Hematopoietic multipotent progenitor cell treated with erythropoietin and hydrocortisone succinate and interleukin-3 and kit ligand, for 17 days (in vitro differentiated cells): ENCODE data around the gene EXD3.

Experiments
- DNase-seq: peaks from one replicate; pipeline ENCODE4 v3.0.0-alpha.2; 2015; ENCODE audit warnings: low spot score

Gene EXD3

DNA sequence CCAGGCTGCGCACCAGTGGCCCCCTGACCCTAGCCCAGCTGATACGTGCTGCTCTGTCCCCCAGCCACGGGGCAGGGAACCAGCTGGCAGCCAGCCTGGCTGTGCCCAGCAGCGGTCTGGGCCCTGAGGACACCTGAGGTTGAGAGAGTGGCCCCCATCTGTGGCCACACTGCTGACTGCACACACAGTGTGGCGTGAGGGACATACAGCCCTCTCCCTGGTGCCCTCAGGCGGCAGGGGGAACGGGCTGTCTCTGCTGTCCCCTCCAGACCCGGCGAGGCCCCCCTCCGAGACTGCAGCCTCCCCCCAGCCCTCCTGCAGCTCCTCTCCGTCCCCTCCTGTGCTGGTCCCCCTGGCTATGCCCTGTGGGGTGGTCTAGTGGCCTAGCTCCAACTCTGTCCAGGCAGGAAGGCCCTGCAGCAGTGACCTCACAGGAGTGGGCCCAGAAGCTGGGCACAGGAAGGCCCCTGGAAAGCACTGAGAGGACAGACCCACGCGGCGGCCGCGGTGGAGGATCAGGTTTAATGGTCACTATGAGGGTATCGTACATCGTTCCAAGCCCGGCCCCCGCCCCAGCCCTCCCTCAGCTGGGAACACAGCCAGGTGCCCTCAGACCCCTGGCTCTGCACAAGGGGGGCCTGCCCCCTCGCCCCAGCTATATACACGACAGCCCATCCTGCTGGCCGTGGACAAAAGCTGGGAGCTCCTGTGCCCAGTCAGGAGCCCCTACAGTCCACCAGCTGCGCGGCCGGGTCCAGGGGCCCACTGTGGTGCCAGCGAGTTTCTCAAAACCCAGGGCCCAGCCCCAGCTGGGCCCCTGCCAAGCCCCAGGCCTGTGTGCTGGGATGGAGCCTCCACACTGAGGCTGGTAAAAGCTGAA is 25.0 kb upstream of the EXD3 start:
- no peak for DNase-seq

DNA sequence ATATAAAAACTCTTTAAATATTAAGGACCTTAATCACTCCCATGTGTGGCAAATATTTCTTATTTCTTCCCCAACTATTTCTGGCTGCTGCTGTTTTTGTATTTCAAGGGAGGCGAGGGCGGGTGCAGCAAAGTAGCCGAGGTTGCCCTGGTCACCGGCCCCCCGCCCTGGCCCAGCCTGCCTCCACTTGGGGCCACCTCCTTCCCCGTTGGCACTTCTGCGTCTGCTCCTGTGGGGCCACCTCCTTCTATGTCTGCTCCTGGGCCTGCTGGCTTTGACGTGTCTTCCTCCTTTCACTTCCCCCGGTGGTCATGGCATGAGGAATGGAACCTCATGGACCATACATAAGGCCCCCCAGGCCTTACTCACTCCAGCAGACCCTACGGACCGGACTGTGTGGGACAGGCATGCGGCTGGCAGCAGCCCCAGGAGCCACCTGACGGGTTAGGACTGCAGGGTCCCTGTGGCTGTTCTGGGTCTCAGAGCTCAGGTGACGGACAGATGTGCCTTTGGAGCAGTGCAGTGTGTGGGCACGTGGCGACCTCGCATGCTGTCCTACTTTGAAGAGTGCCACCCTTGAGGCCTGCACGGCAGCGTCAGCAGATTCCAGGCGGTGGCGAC is 24.0 kb upstream of the EXD3 start:
- DNase-seq: no peak

DNA sequence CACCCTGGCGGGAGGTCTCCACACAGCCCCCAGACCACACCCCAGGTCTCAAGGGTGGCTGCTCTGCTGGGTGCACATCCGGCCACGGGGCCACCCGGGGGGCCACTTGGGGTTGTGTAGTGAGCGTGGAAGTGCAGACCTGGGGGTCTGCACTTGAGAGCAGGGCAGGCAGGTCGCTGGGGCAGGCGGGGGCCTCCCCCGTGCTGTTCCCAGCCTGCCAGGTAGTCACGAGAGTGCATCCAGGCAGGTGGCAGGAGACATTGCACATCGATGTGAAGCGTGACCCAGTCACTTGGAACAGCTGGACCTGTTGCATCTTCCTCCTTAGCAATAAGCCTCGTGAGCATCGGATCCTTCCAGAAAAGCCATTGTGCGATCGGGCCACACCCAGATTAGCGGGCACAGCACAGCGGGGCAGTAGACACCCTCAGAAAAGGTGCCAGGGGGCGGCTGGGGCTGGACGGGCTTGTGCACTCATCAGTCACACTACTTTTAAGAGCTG is 23.0 kb upstream of the EXD3 start:
- no peak for DNase-seq

DNA sequence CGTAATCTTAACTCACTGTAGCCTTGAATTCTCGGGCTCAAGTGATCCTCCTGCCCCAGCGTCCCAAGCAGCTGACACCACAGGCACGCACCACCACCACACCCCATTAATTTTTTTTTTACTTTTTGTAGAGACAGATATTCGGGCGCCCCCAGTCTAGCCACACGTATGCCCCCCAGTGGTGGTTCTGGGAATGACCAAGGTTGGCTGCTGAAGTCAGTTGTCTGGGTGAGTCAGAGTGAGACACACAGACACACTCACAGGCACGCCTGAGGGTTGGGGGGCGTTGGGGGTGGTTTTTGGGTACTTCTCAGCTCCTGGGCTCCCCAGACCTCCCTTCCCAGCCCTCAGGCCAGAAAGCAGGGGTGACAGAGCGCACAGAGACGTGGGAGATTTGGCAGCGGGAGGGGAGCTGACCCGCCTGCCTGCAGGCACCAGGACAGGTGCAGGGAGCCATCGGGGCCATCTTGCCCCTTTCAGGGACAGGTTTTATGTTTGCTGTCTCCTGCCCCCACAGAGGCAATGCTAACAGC is 22.4 kb upstream of the EXD3 start:
- DNase-seq: peak; percentile 83

DNA sequence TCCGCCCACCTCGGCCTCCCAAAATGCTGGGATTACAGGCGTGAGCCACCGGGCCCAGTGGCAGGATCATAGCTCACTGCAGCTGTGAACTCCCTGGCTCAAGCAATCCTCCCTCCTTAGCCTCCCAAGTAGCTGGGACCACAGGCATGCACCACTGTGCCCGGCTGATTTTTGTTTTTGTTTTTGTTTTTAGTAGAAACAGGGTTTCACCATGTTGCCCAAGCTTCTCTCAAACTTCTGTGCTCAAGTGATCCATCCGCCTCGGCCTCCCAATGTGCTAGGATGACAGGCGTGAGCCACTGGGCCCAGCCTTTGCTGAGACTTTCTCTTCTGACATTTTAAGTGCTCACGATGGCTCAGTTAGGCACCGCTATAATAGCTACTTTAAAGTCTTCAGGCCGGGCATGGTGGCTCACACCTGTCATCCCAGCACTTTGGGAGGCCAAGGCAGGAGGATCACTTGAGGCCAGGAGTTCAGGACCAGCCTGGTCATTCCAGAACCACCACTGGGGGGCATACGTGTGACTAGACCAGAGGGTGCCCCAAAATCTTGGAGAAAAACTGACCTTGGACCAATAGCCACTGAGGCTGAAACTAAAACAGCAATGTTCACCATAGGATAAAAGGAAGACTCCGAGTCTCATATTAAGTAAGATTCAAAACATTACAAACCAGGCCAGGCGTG is 21.3 kb upstream of the EXD3 start:
- DNase-seq: no peak

DNA sequence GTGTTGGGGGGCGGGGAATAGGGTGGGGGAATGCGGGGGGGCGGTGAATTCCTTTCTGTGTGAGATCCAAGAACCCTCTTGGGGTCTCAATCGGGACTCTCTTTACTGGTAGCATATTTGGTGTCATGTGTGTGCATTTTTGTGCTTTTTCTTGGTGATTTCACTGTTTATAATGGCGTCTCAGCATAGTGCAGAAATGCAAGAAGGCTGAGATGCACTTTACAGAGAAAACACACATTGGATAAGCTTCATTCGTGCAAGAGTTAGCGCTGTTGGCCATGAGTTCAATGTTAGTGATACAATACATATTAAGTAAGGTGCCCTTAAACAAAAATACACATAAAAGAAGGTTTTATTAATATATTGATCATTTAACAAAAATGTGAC is 19.0 kb upstream of the EXD3 start:
- no peak for DNase-seq

DNA sequence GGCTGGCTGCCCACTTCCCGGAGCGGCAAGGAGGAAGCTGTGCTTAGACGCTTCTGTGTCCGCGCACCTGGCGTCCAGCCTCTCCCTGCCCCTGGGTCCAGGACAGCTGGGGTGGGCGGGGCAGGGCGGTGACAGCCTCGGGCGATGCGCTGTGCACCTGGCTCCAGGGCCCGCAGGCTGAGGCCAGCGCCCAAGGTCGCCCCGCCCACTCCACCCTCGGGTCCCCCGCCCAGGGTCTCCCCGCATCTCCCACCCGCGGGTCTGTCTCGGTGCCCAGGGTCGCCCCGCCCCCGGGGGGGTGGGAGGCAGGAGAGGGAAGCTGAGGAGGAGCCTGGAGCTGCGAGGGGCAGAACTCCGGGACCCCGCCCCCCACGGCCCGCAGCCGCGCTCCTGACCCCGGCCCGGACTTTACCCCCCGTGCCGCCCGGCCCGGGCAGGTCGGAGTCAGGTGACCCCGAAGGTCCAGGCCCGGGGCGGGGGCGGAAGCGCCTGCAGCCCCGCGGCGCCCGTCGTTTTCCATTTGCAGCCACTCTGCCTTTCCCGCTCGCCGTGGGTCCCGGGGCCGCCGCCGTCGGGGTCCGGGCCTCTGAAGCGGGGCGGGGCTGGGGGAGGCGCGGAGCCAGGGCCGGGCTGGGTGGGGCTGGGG is 18.4 kb upstream of the EXD3 start, which contains the start of gene ENTPD8:
ENTPD8 (minus strand) TSS at position 69 of the 646 bp plus-strand sequence. CDS start 3,072 bp downstream, outside the sequence.
- DNase-seq: no peak

DNA sequence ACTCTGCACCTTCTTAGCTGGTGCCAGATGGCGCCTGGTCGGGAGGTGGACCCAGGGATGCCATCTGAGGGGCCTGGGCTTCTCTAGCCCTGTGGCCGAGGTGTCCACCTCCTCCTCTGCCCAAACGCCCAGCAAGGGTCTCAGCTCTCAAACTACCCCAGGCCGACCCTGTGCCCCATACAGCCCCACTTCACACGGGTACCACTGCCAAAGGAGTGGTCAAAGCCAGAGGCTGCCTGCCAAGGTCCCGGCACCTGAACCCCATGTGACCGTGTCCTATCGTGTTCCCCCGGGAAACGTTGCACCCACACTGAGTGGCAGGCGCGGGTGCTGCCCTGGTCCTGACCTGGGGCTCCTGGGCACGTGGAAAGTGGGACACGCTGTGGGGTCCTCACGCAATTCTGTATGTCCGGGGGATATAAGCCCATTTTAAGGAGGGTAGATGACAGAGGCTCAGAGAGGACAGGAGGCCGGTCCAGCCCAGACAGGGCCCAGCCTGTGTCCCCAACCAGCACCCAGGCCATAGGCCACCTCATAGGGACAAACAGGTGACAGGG is 16.3 kb upstream of the EXD3 start:
- DNase-seq: no peak

DNA sequence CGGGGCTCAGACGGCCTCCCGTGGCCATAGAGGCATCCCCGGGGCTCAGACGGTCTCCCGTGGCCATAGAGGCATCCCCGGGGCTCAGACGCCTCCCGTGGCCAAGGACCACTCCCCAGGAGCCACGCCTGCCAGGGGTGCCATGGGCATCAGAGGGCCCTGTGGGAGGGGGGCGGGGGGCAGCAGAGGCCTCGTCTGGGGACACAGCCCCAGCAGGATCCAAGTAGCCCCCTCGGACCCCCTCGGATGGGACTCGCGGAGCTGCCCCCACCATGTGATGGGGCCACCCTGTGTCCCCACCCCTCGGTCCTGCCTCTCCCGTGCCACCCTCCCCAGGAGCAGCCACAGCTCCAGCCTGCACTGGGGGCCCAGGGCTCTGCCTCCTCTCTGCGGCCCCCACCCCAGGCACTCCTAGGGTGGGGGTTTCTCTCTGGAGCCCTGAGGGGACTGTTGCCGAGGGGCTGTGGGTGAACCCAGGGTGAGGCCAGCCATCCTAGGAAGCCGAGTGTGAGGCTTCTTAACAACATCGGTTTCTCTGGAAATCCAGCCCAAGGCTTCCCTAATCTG is 15.7 kb upstream of the EXD3 start:
- DNase-seq: no peak

DNA sequence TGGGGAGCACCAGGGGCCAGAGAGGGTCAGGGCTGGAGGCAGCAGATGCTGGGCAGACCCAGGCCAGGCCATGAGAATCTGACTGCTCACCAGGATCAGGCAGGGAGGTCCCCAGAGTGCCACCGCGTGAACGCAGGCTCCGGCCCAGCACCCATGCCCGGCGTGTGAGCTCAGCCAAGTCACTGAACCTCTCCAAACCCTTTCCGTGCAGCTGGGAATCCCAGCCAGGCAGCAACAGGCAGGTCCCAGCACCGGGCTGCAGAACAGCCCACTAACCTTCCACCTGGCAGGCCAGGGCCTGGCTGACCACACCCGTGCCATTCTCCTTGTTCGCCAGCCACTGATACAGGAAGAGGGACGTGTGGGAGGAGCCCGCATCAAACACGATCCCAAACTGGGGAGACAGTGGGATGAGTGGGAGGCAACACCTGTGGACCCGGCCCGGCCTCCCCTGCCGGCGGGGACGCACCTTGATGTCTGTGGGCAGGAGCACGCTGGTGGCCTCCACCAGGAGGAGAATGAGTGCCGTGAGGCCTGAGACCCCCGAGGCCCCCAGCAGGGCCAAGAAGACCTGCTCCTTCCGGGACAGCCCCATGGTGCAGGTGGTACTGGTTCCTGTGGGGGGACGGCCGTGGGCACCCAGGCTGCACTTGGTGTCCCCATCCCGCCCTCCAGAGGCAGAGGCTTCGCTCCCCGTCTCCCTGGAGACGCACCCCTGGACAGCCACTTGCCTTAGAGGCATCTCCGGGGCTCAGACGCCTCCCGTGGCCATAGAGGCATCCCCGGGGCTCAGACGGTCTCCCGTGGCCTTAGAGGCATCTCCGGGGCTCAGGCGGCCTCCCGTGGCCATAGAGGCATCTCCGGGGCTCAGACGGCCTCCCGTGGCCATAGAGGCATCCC is 15.0 kb upstream of the EXD3 start:
- DNase-seq: no peak

DNA sequence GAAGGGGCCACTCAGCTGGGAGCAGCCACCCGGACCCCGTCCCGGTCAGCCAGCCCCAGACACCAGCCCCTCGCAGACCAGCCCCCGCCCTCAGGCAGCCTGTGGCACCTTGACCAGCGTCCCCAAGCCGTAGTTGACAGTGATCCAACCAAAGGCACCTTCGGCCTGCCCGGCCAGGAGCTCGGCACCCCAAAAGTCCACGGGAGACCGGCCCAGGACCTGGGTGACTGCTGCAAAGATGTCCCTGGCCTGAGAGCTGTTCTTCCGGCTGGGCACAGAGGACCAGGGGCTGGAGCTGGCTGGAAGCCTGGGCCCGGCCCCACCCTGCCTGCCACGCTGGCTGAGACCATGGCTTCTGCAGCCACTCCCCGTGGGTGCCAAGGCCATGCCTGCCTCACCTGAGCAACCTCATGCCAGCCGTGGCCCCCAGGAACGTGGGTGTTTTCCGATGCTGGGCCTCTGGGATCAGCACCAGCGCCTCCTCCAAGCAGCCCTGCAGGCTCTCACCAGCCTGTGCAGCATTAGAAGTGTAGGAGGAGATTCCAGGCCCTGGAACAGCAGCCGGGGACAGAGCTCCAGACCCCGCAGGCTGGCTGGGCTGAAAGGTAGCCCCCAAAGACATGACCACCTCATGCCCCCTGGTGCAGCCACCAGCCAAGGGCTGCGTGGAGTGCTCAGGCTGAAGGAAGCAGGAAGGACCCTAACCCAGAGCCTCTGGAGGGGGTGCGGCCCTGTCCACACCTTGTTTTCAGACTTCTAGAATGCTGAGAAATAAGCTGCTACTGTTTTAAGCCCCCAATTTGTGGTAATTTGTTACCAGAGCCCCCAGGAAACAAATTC is 14.0 kb upstream of the EXD3 start:
- no peak for DNase-seq

DNA sequence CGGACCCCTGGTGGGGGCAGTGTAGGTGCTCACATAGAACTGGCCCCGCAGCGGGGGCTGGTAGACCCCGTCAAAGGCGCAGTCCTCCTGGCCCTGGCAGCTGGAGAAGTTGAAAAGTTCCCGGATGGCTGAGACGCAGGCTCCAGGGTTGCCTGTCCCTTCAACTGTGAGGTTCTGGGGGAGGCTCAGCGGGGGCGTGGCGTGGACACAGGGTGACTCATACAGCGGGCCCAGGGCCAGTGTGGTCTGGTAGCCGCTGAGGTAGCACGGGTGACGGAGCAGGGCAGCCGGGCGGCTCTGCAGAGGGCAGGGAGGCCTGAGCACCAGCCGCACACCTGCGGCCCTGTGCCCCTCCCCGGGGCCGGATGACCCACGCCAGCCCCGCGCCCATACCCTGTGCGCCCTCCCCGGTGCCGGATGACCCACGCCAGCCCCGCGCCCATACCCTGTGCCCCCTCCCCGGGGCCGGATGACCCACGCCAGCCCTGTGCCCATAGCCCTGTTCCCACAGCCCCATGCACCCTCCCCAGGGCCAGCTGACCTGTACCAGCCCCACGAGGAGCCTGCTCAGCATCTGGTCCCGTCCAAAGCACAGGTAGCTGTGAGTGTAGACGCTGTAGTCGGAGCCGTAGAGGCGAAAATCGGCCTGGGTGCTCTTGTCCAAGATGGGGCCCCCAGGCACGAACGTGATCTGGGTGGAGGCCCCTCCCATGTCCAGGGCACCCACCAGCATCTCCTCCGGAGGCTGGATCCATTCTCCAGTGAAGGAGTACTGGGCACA is 13.2 kb upstream of the EXD3 start:
- no peak for DNase-seq

DNA sequence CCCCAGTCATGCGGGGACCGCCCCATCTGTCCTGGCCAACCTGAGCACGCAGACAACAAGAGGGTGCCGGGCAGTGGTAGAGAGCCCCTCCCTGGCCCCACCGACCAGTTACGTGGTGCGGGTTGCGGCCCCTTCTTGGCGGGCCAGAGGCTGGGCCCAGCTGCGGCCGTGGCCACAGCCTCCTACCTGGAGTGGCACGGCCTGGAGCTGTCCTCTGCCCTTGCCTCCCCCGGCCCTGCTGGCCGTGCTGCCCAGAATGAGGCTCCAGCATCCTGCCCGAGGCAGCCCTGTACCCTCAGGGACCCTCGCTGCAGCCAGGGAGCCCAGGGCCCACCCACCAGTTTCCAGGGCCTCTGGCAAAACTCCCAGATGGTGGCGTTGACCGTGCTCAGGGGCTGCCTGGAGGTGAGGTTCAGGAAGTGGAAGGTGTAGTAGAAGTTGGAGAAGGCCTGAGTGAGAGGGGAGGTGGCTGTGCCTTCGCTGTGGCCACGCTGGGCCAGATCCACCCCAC is 12.5 kb upstream of the EXD3 start:
- no peak for DNase-seq

DNA sequence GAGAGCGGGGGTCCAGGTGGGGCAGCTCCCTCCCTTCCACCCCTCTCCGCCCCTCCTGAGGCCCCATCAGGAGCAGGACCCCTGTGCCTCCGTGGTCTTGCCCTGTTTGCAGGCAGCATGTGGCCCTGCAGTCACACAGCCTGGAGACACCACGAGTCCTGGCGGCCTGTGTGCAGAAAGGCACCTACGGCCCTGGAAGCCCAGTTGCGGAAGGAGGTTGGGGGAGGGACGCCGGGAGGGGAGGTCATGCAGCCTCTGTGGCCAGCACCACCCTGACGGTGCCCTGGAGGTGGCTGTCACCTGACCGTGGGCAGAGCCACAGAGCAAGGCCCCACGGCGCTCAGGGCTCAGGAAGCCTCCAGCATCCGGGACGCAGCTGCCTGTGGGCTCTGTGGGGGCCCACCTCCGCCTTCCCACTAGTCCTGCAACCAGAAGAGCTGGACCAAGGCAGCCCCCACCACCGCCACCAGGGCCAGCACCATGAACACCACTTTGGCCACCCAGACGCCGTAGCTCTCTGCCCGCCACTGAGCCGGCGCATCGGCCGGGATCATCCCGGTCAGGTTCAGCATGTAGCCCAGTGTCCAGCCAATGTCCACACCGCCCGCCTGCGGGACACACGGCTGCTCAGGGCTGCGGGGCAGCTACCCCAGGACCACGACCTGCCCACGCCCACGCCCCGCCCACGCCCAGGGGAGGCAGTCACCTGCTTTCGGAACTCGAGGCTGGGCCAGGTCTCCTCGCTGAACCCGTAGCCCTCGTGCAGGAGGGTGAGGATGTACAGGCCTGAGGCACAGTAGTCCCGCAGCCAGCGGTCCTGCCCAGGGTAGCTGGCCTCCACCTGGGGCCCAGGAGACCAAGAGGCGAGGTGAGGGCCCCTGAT is 11.8 kb upstream of the EXD3 start:
- no peak for DNase-seq

DNA sequence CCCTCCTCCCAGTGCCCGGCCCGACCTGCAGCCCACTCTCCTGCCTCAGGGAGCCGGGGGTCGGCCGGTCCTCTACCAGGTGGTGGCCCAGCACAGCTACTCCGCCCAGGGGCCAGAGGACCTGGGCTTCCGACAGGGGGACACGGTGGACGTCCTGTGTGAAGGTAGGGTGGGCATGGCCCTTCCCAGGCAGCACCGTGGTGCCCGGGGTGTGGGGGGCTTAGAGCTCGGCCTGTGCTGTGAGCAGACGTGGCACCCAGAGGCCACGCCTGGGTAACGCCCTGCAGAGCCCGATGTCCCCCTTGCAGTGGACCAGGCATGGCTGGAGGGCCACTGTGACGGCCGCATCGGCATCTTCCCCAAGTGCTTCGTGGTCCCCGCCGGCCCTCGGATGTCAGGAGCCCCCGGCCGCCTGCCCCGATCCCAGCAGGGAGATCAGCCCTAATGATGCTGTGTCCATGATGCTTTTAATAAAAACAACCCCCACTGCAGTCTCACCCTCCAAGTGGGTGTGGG is 11.0 kb upstream of the EXD3 start:
- no peak for DNase-seq

DNA sequence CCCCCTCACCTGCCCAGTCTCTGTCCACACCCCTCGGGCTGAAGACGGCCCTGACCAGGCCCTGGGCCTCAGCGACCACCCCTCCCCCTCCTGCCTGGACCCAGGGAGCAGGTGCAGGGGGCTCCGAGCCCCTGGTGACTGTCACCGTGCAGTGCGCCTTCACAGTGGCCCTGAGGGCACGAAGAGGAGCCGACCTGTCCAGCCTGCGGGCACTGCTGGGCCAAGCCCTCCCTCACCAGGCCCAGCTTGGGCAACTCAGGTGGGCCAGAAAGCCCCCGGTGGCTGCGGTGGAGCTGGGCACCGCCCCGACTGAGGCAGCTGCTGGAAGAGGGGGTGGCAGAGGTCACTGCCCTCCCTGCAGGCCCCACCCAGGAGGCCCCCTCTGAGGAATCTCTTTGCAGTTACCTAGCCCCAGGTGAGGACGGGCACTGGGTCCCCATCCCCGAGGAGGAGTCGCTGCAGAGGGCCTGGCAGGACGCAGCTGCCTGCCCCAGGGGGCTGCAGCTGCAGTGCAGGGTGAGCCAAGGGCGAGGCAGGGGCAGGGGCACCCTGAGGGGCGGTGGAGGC is 10.5 kb upstream of the EXD3 start:
- DNase-seq: no peak
